ENCODE results near the gene RPL39L.
"Not testable (repeated sequence)": the region's sequence is repeated elsewhere in the genome, so short reads cannot be mapped to it uniquely, and the experiment has no call there.

RPL39L gene

GRCh38 chr3:187183210-187183862 lies 44.0 kb upstream of the RPL39L start:
- TF ChIP-seq CTCF (IDR thresholded peaks at IDR 0.05; ENCODE audit: low read length, missing control alignments) = no peak
- H3K4me3 ChIP-seq (replicated peaks; ENCODE audit: low read depth, low read length) = no peak overlapping the region
- no peak for DNase-seq (ENCODE audit: low read depth)

- DNase-seq (ENCODE audit: low read depth) = no peak
- no peak overlapping the region for H3K4me3 ChIP-seq (replicated peaks; ENCODE audit: low read depth, low read length)
- no peak for TF ChIP-seq CTCF (IDR thresholded peaks at IDR 0.05; ENCODE audit: low read length, missing control alignments)
Observed at GRCh38 chr3:187181454-187182170, 42.3 kb upstream of the RPL39L start.

- TF ChIP-seq CTCF (IDR thresholded peaks at IDR 0.05; ENCODE audit: low read length, missing control alignments) = no peak
- H3K4me3 ChIP-seq (replicated peaks; ENCODE audit: low read depth, low read length) = no peak overlapping the region
- DNase-seq (ENCODE audit: low read depth) = no peak
Observed at GRCh38 chr3:187172929-187173328, 33.6 kb upstream of the RPL39L start.

GRCh38 chr3:187170911-187171310 lies 31.6 kb upstream of the RPL39L start:
- DNase-seq (ENCODE audit: low read depth); H3K4me3 ChIP-seq (replicated peaks; ENCODE audit: low read depth, low read length): not testable (repeated sequence)

- no peak for DNase-seq (ENCODE audit: low read depth)
- TF ChIP-seq CTCF (IDR thresholded peaks at IDR 0.05; ENCODE audit: low read length, missing control alignments) = no peak
- H3K4me3 ChIP-seq (replicated peaks; ENCODE audit: low read depth, low read length) = no peak overlapping the region
Observed at GRCh38 chr3:187169231-187169960, 30.1 kb upstream of the RPL39L start.

- no peak for DNase-seq (ENCODE audit: low read depth)
- TF ChIP-seq CTCF (IDR thresholded peaks at IDR 0.05; ENCODE audit: low read length, missing control alignments) = no peak
- H3K4me3 ChIP-seq (replicated peaks; ENCODE audit: low read depth, low read length) = no peak overlapping the region
Observed at GRCh38 chr3:187167777-187168176, 28.5 kb upstream of the RPL39L start.

GRCh38 chr3:187166750-187167149 lies 27.5 kb upstream of the RPL39L start:
- no peak for TF ChIP-seq CTCF (IDR thresholded peaks at IDR 0.05; ENCODE audit: low read length, missing control alignments)

More at GRCh38 chr3:187166750-187167149, 27.5 kb upstream of the RPL39L start:
- no peak overlapping the region for H3K4me3 ChIP-seq (replicated peaks; ENCODE audit: low read depth, low read length)
- DNase-seq (ENCODE audit: low read depth) = no peak

All from fibroblast of pulmonary artery (primary cell).